SIG-M5 (cell line): ENCODE results near the gene FAM83C.

Experiments used
- DNase-seq: peaks from one replicate; lab custom pipeline; 2025; lab: John Stamatoyannopoulos, UW

FAM83C gene

GRCh38 chr20:35291654-35292503 lies at the start of gene FAM83C:
TSS of gene FAM83C (minus strand) at chr20:35292425. CDS start at chr20:35292304, 121 bp downstream.
- DNase-seq: no peak

DNA sequence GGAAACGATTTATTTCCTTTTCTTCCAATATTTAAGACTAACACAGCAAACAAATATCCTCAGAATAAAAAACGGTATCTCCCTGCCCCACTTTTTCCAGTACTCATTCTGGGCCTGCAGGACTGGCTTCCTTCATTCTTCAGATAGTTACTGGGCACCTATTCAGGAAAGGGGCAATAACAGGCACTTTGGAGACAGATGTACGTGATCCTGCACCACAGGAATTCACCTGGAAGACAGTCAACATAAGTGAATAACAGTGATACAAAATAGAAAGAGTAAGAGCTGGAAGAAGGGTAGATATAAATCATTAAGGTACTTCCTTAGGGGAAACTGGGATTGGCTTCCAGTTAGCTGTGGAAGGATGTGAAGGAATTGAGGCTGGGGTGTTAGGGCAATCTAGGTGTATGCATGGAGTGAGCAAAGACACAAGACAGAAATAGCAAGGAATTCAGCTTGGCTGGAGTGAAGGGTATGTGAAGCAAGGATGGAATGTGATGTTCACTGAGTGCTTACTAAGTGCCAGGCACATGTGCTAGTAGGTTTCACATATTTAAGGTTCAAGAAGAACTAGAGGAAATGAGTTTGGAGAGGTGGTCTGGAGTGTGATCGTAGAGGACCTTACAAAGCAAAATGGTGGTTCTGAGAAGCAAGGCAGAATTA lies 49.3 kb upstream of the FAM83C start:
- DNase-seq: no peak

GRCh38 chr20:35340436-35340835 lies 48.2 kb upstream of the FAM83C start:
- no peak for DNase-seq

DNA sequence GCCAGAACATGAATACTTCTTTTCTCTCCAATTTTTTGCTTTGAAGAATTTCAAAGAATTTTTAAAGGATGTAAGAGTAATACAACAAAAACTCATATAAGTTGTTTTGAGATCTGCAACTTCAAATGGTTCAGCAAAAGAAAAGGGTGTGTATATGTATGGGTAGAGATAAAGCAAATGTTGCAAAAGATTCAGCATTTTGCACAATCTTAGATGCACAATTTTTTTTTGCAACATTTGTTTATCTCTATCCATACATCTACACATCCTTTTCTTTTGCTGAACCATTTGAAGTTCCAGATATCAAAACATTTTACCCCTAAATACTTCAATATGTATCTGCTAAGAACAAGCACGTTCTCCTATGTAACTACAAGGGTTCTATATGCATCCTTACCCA lies 47.4 kb upstream of the FAM83C start:
- DNase-seq: no peak

- DNase-seq: no peak
These were observed 46.8 kb upstream of the FAM83C start for GRCh38 chr20:35339007-35339406.

DNA sequence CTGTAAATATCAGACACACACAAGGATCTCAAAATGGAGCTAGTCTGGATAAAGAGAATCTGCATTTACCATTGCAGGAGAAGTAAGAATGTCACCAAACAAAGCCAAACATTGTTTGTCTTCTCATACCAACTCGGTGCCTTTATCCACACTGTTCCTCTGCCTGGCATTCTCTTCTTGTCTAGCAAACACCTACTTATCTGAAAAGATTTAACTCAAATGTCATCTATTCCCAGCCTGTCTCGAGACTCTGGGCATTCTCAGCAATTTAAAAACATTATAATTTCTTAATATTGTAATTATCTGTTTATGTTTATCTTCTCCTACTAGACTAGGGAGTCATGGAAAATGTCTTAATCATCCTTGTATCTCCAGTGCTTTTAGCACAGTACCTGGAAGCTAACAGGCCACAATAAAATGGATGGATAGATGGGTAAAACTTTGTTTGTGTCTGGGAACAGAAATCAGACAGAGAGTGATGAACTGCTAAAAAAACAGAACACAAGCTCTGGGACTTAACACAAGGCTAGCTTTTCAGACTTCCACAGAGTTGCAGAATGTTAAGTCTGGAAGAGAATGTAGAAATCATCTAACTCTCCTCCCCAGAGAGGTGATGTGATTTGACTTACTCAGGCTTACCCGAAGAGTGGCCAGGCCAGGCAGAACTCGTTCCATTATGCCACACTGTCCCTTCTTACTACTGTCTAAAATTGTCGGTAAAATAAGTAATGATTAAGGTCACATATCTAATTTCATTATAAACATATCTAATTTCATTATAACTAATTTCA lies 42.3 kb upstream of the FAM83C start:
- no peak for DNase-seq

- no peak for DNase-seq
These were observed 41.4 kb upstream of the FAM83C start for GRCh38 chr20:35333606-35334005.

GRCh38 chr20:35332540-35333200 lies 40.4 kb upstream of the FAM83C start:
- DNase-seq: no peak

GRCh38 chr20:35329435-35330139 lies 37.4 kb upstream of the FAM83C start:
- no peak for DNase-seq

GRCh38 chr20:35328689-35329088 lies 36.5 kb upstream of the FAM83C start:
- DNase-seq: no peak

- no peak for DNase-seq
These were observed 36.0 kb upstream of the FAM83C start for GRCh38 chr20:35328095-35328685.

- DNase-seq: no peak
These were observed 35.1 kb upstream of the FAM83C start for GRCh38 chr20:35327074-35327976.

- DNase-seq: no peak
These were observed 34.5 kb upstream of the FAM83C start for GRCh38 chr20:35326740-35327073.

DNA sequence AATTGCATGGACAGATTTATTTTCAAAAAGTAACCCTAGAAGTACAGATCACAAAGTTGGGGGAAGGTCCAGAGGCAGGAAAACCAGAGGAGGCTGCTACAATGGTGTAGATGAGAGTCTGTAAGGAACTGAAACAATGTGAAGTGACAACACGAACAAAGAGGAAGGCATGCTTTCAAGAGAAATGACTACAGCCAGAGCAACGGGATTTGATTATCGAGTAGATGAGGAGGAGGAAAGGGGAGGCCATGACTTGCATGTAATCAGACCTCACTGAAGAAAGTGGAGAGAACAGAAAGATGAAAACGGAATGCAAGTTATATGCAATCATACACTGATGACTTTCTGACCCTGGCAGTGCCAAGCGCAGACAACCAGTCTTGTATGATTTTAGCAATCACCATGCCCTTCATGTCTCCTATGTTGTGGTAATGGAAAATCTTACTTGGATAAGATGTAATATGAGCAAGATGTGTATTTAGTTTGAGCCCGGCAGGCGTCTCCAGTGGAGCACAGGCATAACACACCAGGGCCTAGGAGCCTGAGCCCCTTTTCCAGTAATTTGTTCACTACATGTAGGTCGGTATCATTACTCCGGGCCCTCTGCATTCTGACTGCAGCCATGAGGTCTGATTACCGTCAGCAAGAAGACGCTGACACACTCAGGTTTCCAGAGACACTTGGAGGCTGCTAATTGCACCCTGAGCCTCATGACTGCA lies 34.0 kb upstream of the FAM83C start:
- no peak for DNase-seq

DNA sequence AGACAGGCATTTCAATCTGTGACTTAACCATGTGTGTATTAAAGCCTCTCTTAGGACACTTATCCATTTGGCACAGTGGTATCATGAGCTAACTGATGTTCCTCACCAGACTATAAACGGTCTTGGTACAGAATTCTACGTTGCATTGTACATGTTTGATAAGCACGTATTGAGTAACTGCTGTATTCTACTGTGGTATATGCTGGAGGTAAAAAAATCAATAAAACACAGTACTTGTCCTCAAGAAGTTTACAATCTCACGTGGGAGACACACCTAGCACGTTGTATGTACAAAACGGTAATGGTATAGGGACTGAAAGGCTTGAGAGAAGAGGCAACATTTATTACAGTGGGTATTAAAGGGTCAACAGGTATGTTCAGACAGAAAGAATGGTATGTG lies 33.2 kb upstream of the FAM83C start:
- no peak for DNase-seq

- no peak for DNase-seq
These were observed 28.3 kb upstream of the FAM83C start for GRCh38 chr20:35320396-35321126.

GRCh38 chr20:35319871-35320197 lies 27.6 kb upstream of the FAM83C start:
- DNase-seq: no peak

- DNase-seq: no peak
These were observed 27.1 kb upstream of the FAM83C start for GRCh38 chr20:35319192-35319870.
